GM12878 (cell line): ENCODE results near the gene KISS1. TPM values are rescaled to one million over a fixed set of nuclear protein-coding genes. Genes with fewer than 3 reads are reported as not detected.

Source experiments
- ATAC-seq: fragments of 200-7000 bp; cut with Tn5 transposase; 3 replicates; pipeline ENCODE4 v1.9.1; 2020; ENCODE audit warnings: mild to moderate bottlenecking, moderate library complexity
- BruUV-seq: library from RNA; stranded (reverse); fragments of 400-500 nt; replicated peaks from 2 replicates; lab custom pipeline; 2021; lab: Mats Ljungman, UMichigan
- CTCF ChIA-PET: fragments of 300-600 bp; sonication (Branson Sonifier 250); formaldehyde crosslinking; extraction: SDS; loops from one replicate; lab custom pipeline; 2021; ENCODE audit warnings: inconsistent platforms; lab: Yijun Ruan, JAX
- POLR2A ChIA-PET: fragments of 350-600 bp; formaldehyde crosslinking; extraction: SDS; loops from one replicate; lab custom pipeline; 2021; ENCODE audit warnings: inconsistent platforms; lab: Charles Lee
- RAD21 ChIA-PET: fragments of 300-600 bp; sonication (Branson Sonifier 250); formaldehyde crosslinking; loops from one replicate; lab custom pipeline; 2023; ENCODE audit warnings: antibody characterized with exemption; ENCODE audit not compliant: unreplicated experiment; lab: Charles Lee
- SMC1A ChIA-PET: fragments of 300-600 bp; sonication (Branson Sonifier 250); formaldehyde crosslinking; loops from one replicate; lab custom pipeline; 2023; ENCODE audit not compliant: unreplicated experiment, uncharacterized antibody; lab: Charles Lee
- DNase-seq: peaks from one replicate; pipeline ENCODE4 v3.0.0-alpha.2; 2011; ENCODE audit warnings: low read depth, low spot score
- FAIRE-seq: peaks from 3 replicates; lab custom pipeline; 2011; peaks lifted over from hg19 to GRCh38; lab: Jason Lieb, UNC
- H2AFZ ChIP-seq: 2 replicates; pipeline ENCODE4 v1.6.0; 2011; ENCODE audit warnings: low read depth, low read length, control low read depth; ENCODE audit not compliant: control insufficient read depth
- H3K27ac ChIP-seq: 2 replicates; pipeline ENCODE4 v1.5.1; 2011; ENCODE audit warnings: control low read depth; ENCODE audit not compliant: control insufficient read depth, insufficient read depth
- H3K27me3 ChIP-seq, 2 experiments: replicated peaks in 1 of 2; 2 replicates each; pipeline versions ENCODE4 v1.6.0 to v1.6.1; 2011; ENCODE audit warnings: low read length in 1 of 2; ENCODE audit not compliant: control insufficient read depth in 2 of 2, insufficient read depth in 2 of 2
- H3K36me3 ChIP-seq, 2 experiments: 2 replicates each; pipeline ENCODE4 v1.5.1; 2011; ENCODE audit warnings: low read length in 1 of 2; ENCODE audit not compliant: control insufficient read depth in 2 of 2, insufficient read depth in 2 of 2
- H3K4me1 ChIP-seq: 2 replicates; pipeline ENCODE4 v1.6.1; 2011; ENCODE audit warnings: mild to moderate bottlenecking, low read length, moderate library complexity, mixed read lengths; ENCODE audit not compliant: control insufficient read depth, insufficient read depth
- H3K4me2 ChIP-seq: 2 replicates; pipeline ENCODE4 v1.6.0; 2011; ENCODE audit warnings: control low read depth; ENCODE audit not compliant: control insufficient read depth, insufficient read depth
- H3K4me3 ChIP-seq: fragments of 200-600 bp; sonication (generic); 2 replicates; pipeline ENCODE4 v1.5.1; 2016
- H3K79me2 ChIP-seq: 2 replicates; pipeline ENCODE4 v1.6.0; 2011; ENCODE audit warnings: low read length; ENCODE audit not compliant: control insufficient read depth, insufficient read depth
- H3K9ac ChIP-seq: 2 replicates; pipeline ENCODE4 v1.8.0; 2011; ENCODE audit warnings: low read length, control low read depth, mixed read lengths; ENCODE audit not compliant: control insufficient read depth, insufficient read depth
- H3K9me3 ChIP-seq: replicated peaks from 3 replicates; pipeline ENCODE4 v1.5.1; 2011; ENCODE audit warnings: mild to moderate bottlenecking, low read length; ENCODE audit not compliant: control insufficient read depth, insufficient read depth
- H4K20me1 ChIP-seq: 2 replicates; pipeline ENCODE4 v1.6.0; 2011; ENCODE audit not compliant: control insufficient read depth, insufficient read depth
- ATF3 ChIP-seq: IDR thresholded peaks from 2 replicates; pipeline ENCODE4 v1.6.1; 2011; ENCODE audit warnings: low read depth, mild to moderate bottlenecking, low read length, moderate library complexity, borderline replicate concordance; ENCODE audit errors: extremely low read depth
- BMI1 ChIP-seq: fragments of 450-650 bp; IDR thresholded peaks from 2 replicates; pipeline ENCODE4 v1.6.1; 2016; ENCODE audit warnings: mild to moderate bottlenecking, moderate library complexity, borderline replicate concordance
- ELK1 ChIP-seq: IDR thresholded peaks from 2 replicates; pipeline ENCODE4 v1.6.1; 2012; ENCODE audit warnings: low read depth, low read length, improper control_type of control experiment
- HCFC1 ChIP-seq: fragments of 150-350 bp; IDR thresholded peaks from 2 replicates; pipeline ENCODE4 v1.6.1; 2014; ENCODE audit warnings: low read length
- KDM1A ChIP-seq: fragments of 200-600 bp; sonication (generic); IDR thresholded peaks from 2 replicates; pipeline ENCODE4 v1.6.1; 2016; ENCODE audit warnings: borderline replicate concordance
- MTA2 ChIP-seq: fragments of 450-650 bp; IDR thresholded peaks from 2 replicates; pipeline ENCODE4 v1.6.1; 2016; ENCODE audit warnings: low read depth, mild to moderate bottlenecking, moderate library complexity
- MYC ChIP-seq: IDR thresholded peaks from 2 replicates; pipeline ENCODE4 v1.6.1; 2011; ENCODE audit warnings: mild to moderate bottlenecking, low read length, moderate library complexity, inconsistent platforms; ENCODE audit not compliant: insufficient read depth, insufficient replicate concordance, insufficient read length, severe bottlenecking
- PML ChIP-seq: IDR thresholded peaks from 2 replicates; pipeline ENCODE4 v1.6.1; 2012; ENCODE audit warnings: low read length, inconsistent platforms
- POLR2AphosphoS5 ChIP-seq: IDR thresholded peaks from 2 replicates; pipeline ENCODE4 v1.6.1; 2011; ENCODE audit warnings: mild to moderate bottlenecking, low read length, inconsistent platforms
- RB1 ChIP-seq: fragments of 450-650 bp; formaldehyde crosslinking; IDR thresholded peaks from 2 replicates; pipeline ENCODE4 v1.6.1; 2017; ENCODE audit warnings: mild to moderate bottlenecking, borderline replicate concordance
- SMC3 ChIP-seq: IDR thresholded peaks from 2 replicates; pipeline ENCODE4 v1.6.1; 2011; ENCODE audit warnings: low read length, improper control_type of control experiment, borderline replicate concordance
- SREBF2 ChIP-seq: IDR thresholded peaks from 2 replicates; pipeline ENCODE4 v1.6.1; 2012; ENCODE audit warnings: mild to moderate bottlenecking, low read length
- STAT3 ChIP-seq: IDR thresholded peaks from 2 replicates; pipeline ENCODE4 v1.6.1; 2011; ENCODE audit warnings: low read depth, low read length, improper control_type of control experiment
- ZSCAN29 ChIP-seq: fragments of 450-650 bp; IDR thresholded peaks from 2 replicates; pipeline ENCODE4 v1.6.1; 2017; ENCODE audit warnings: mild to moderate bottlenecking, moderate library complexity
- ZZZ3 ChIP-seq: IDR thresholded peaks from 2 replicates; pipeline ENCODE4 v1.6.1; 2011; ENCODE audit warnings: low read depth; ENCODE audit not compliant: control insufficient read depth, insufficient read length
- WGBS: methylation state at CpG from one replicate; pipeline ENCODE4 v1.1.6; 2016; ENCODE audit warnings: low lambda C conversion rate; ENCODE audit not compliant: insufficient replicate concordance, insufficient coverage; ENCODE audit errors: missing lambda C conversion rate; 5-methylcytosine and 5-hydroxymethylcytosine counted together
- in situ Hi-C: fragments of 300-500 bp; cut with MboI; formaldehyde crosslinking; loops from 9 replicates; pipeline ENCODE4 v1.14.3; 2018; ENCODE audit warnings: mixed read lengths
- intact Hi-C: fragments of 100-400 bp; cut with micrococcal nuclease; formaldehyde crosslinking; loops from one replicate; pipeline ENCODE4 v1.14.2; 2022; ENCODE audit not compliant: unreplicated experiment
- polyA plus RNA-seq, 11 experiments: library from polyadenylated mRNA; depleted of rRNA in 4 of 11; unstranded in 6 of 11; stranded (reverse) in 5 of 11; fragments of >200 nt; fragmentation: Nextera tagmentation in 4 of 11; fragmentation: Illumina TruSeq in 1 of 11; extraction: Ambion mirVana in 4 of 11; extraction: Trizol in 1 of 11; gene quantifications; 1 replicate in 1 of 11; 2 replicates in 10 of 11; pipeline versions ENCODE4 v1.2.1 to v1.2.3, GENCODE V29; 2011 to 2016; ENCODE audit warnings: inconsistent platforms in 2 of 11, missing spikeins in 2 of 11, low read depth in 1 of 11
- total RNA-seq, 4 experiments: library from RNA; depleted of rRNA in 3 of 4; stranded (reverse); fragments of >200 nt in 3 of 4; fragmentation: Illumina TruSeq in 1 of 4; extraction: Trizol in 1 of 4; gene quantifications; 2 replicates each; pipeline versions ENCODE4 v1.2.1 to v1.2.3, GENCODE V29; 2013 to 2021

KISS1 gene
- total and polyA plus RNA-seq, 10 of the 15 experiments (the other 5 are each of a cell fraction or from before 2014, with no cell fraction given) = not detected

GRCh38 chr1:204206121-204206520 is 9.8 kb upstream of the KISS1 start:
- Histone ChIP-seq H3K79me2 (no peaks in the 10 kb centered on the region), H3K27me3 (peaks cover 0 to 8% of the 10 kb centered on the region in 2 experiments; a peak in 2 of 4 replicates), H3K9ac (no peak overlapping the region), H3K36me3 (no peaks in the 10 kb centered on the region), H3K27ac (no peak overlapping the region), H3K4me2 (no peak overlapping the region), H3K4me1 (no peaks in the 10 kb centered on the region), H4K20me1 (no peaks in the 10 kb centered on the region), H3K9me3 (no peaks in the 10 kb centered on the region), H3K4me3 (no peak overlapping the region), H2AFZ (no peak overlapping the region)
- intact Hi-C loops = loop anchor here (1.0 to 5.0 kb wide), 2 partner anchors 156 to 345 kb away; partner anchors contain the start of gene SNRPE
- no TSS peak for BruUV-seq
- 0% methylated on average over 2 of the region's 2 CpGs for WGBS
- no peak for ATAC-seq
- ChIA-PET CTCF (interaction anchor here (0.6 to 3.6 kb wide), 25 partner anchors 10 to 346 kb away, joined by 3 to 74 read pairs (median 3); partner anchors contain the start of genes GOLT1A, PLEKHA6, REN and SNRPE), RAD21 (interaction anchor here (1.3 to 1.5 kb wide), 2 partner anchors 43 to 193 kb away, joined by 3 to 15 read pairs; no protein-coding TSS in a partner anchor), POLR2A (interaction anchor here (0.6 kb wide), 1 partner anchor 191 kb away, joined by 4 read pairs; no protein-coding TSS in a partner anchor), SMC1A (interaction anchor here (0.5 to 3.5 kb wide), 10 partner anchors 8 to 334 kb away, joined by 3 to 27 read pairs (median 3); partner anchors contain the start of gene GOLT1A)
- in situ Hi-C loops = loop anchor here (5.0 kb wide), 1 partner anchor 39 kb away; the partner anchor contains the start of gene REN
- TF ChIP-seq SMC3 (no peak), ZZZ3 (no peak), SREBF2 (no peak), ATF3 (no peak), BMI1 (no peak), POLR2AphosphoS5 (no peak), PML (no peak), ZSCAN29 (no peak), ELK1 (no peak), HCFC1 (no peak), MTA2 (no peak), RB1 (no peak), KDM1A (no peak), STAT3 (no peak), MYC (no peak)
- no peak for DNase-seq
- FAIRE-seq = no peak
